Activated T-cell treated with anti-CD3 and anti-CD28 coated beads, Interleukin-2, amount 50 U/mL, for 1 hour (primary cell): ENCODE results near the gene LCA5.
"Not testable (repeated sequence)": the region's sequence is repeated elsewhere in the genome, so short reads cannot be mapped to it uniquely, and the experiment has no call there.

Experiments used
- DNase-seq: peaks from one replicate; pipeline ENCODE4 v3.0.0-alpha.2; 2020

LCA5 gene

GRCh38 chr6:79536585-79536953, 661 bp downstream of the LCA5 start:
- no peak for DNase-seq

GRCh38 chr6:79529567-79529966, 7.7 kb downstream of the LCA5 start:
- not testable (repeated sequence) for DNase-seq

GRCh38 chr6:79526897-79527296, 10.3 kb downstream of the LCA5 start:
- no peak for DNase-seq

- DNase-seq, result no peak
Observed at GRCh38 chr6:79525272-79526100, 11.7 kb downstream of the LCA5 start.

- no peak for DNase-seq
Observed at GRCh38 chr6:79524065-79524464, 13.2 kb downstream of the LCA5 start.

- no peak for DNase-seq
Observed at GRCh38 chr6:79522609-79523008, 14.6 kb downstream of the LCA5 start.

- DNase-seq, result no peak
Observed at GRCh38 chr6:79520534-79520933, 16.7 kb downstream of the LCA5 start.

- DNase-seq, result no peak
Observed at GRCh38 chr6:79518842-79519241, 18.4 kb downstream of the LCA5 start.

GRCh38 chr6:79515436-79515835, 21.8 kb downstream of the LCA5 start:
- DNase-seq, result no peak

GRCh38 chr6:79513111-79513510, 24.1 kb downstream of the LCA5 start:
- no peak for DNase-seq

GRCh38 chr6:79512014-79512413, 25.2 kb downstream of the LCA5 start:
- no peak for DNase-seq

- no peak for DNase-seq
Observed at GRCh38 chr6:79510707-79511106, 26.5 kb downstream of the LCA5 start.

- DNase-seq, result no peak
Observed at GRCh38 chr6:79506251-79506650, 31.0 kb downstream of the LCA5 start.

GRCh38 chr6:79504372-79504771, 32.9 kb downstream of the LCA5 start:
- no peak for DNase-seq

GRCh38 chr6:79498842-79499241, 38.4 kb downstream of the LCA5 start:
- no peak for DNase-seq

GRCh38 chr6:79495246-79495645, 42.0 kb downstream of the LCA5 start:
- no peak for DNase-seq

- no peak for DNase-seq
Observed at GRCh38 chr6:79494841-79495240, 42.4 kb downstream of the LCA5 start.

- no peak for DNase-seq
Observed at GRCh38 chr6:79470728-79471127, 66.5 kb downstream of the LCA5 start.

GRCh38 chr6:79469376-79470246, 67.6 kb downstream of the LCA5 start:
- no peak for DNase-seq

- DNase-seq, result no peak
Observed at GRCh38 chr6:79468587-79468986, 68.6 kb downstream of the LCA5 start.

GRCh38 chr6:79468116-79468515, 69.1 kb downstream of the LCA5 start:
- DNase-seq, result no peak

GRCh38 chr6:79467716-79468115, 69.5 kb downstream of the LCA5 start:
- DNase-seq, result no peak

- no peak for DNase-seq
Observed at GRCh38 chr6:79466207-79466834, 70.9 kb downstream of the LCA5 start.

- no peak for DNase-seq
Observed at GRCh38 chr6:79465381-79465780, 71.8 kb downstream of the LCA5 start.
